NCI-H748 (cell line): ENCODE results near the gene SLC25A51.

Experiments
- DNase-seq: peaks from one replicate; lab custom pipeline; 2025; ENCODE audit not compliant: unreplicated experiment; lab: John Stamatoyannopoulos, UW

SLC25A51 gene

GRCh38 chr9:37937366-37937765 lies 33.4 kb upstream of the SLC25A51 start:
- no peak for DNase-seq

- no peak for DNase-seq
These were observed 33.0 kb upstream of the SLC25A51 start for GRCh38 chr9:37936965-37937364.

- DNase-seq: no peak
These were observed 32.4 kb upstream of the SLC25A51 start for GRCh38 chr9:37936376-37936775.

- no peak for DNase-seq
These were observed 31.2 kb upstream of the SLC25A51 start for GRCh38 chr9:37935096-37935495.

- no peak for DNase-seq
These were observed 27.7 kb upstream of the SLC25A51 start for GRCh38 chr9:37931592-37931991.

GRCh38 chr9:37929441-37929895 lies 25.5 kb upstream of the SLC25A51 start:
- DNase-seq: no peak

- no peak for DNase-seq
These were observed 24.9 kb upstream of the SLC25A51 start for GRCh38 chr9:37928552-37929430.

GRCh38 chr9:37927601-37928551 lies 23.9 kb upstream of the SLC25A51 start:
- DNase-seq: no peak

- DNase-seq: peak; percentile 53
These were observed 23.2 kb upstream of the SLC25A51 start for GRCh38 chr9:37927132-37927531.

GRCh38 chr9:37926737-37927118 lies 22.8 kb upstream of the SLC25A51 start:
- DNase-seq: no peak

GRCh38 chr9:37925786-37926736 lies 22.1 kb upstream of the SLC25A51 start:
- DNase-seq: no peak

- DNase-seq: no peak
These were observed 21.1 kb upstream of the SLC25A51 start for GRCh38 chr9:37925006-37925405.

- no peak for DNase-seq
These were observed 20.6 kb upstream of the SLC25A51 start for GRCh38 chr9:37924538-37924937.

GRCh38 chr9:37923796-37924427 lies 20.0 kb upstream of the SLC25A51 start:
- peak; percentile 34 for DNase-seq

GRCh38 chr9:37923118-37923795 lies 19.3 kb upstream of the SLC25A51 start:
- DNase-seq: no peak

GRCh38 chr9:37922363-37923117 lies 18.6 kb upstream of the SLC25A51 start:
- DNase-seq: no peak

- DNase-seq: no peak
These were observed 17.8 kb upstream of the SLC25A51 start for GRCh38 chr9:37921546-37922300.

- DNase-seq: no peak
These were observed 17.2 kb upstream of the SLC25A51 start for GRCh38 chr9:37921168-37921510.
